Tibial artery (tissue), 4 donors: ENCODE results near the gene IL17RA.

Source experiments
- DNase-seq, 2 donors: peaks; one replicate each; pipeline ENCODE4 v3.0.0-alpha.2; 2019
- H3K27ac ChIP-seq, 2 donors: fragments of 200-600 bp; sonication (generic) in 1 of 2; 1 replicate in 1 of 2; 2 replicates in 1 of 2; pipeline ENCODE4 v1.5.1; 2018 to 2019; ENCODE audit warnings: mild to moderate bottlenecking in 1 of 2
- H3K27me3 ChIP-seq, 2 donors: fragments of 200-600 bp; sonication (generic) in 1 of 2; one replicate each; pipeline versions ENCODE4 v1.5.1 to v1.6.0; 2016 to 2019
- H3K36me3 ChIP-seq, 3 donors: fragments of 200-600 bp; sonication (generic) in 2 of 3; one replicate each; pipeline ENCODE4 v1.5.1; 2016 to 2019; ENCODE audit warnings: mild to moderate bottlenecking in 2 of 3
- H3K4me1 ChIP-seq, 4 donors: fragments of 200-600 bp; sonication (generic) in 2 of 4; 1 replicate in 3 of 4; 2 replicates in 1 of 4; pipeline ENCODE4 v1.5.1; 2016 to 2019
- H3K4me3 ChIP-seq, 2 donors: fragments of 200-600 bp; sonication (generic) in 1 of 2; 1 replicate in 1 of 2; 2 replicates in 1 of 2; pipeline ENCODE4 v1.5.1; 2018 to 2019; ENCODE audit warnings: mild to moderate bottlenecking in 2 of 2
- H3K9me3 ChIP-seq, 3 donors: fragments of 200-600 bp; sonication (generic) in 1 of 3; one replicate each; pipeline ENCODE4 v1.5.1; 2016 to 2019
- CTCF ChIP-seq, 2 experiments: fragments of 200-600 bp in 1 of 2; fragments of 450-650 bp in 1 of 2; IDR thresholded peaks; one replicate each; pipeline ENCODE4 v1.5.1; 2017 to 2019; ENCODE audit warnings: antibody characterized with exemption in 2 of 2, mild to moderate bottlenecking in 1 of 2, moderate library complexity in 1 of 2
- intact Hi-C: fragments of 100-400 bp; cut with DNase I; formaldehyde crosslinking; loops from one replicate; pipeline ENCODE4 v1.15.0; 2023; ENCODE audit warnings: low total_unique reads

Gene IL17RA

GRCh38 chr22:17104336-17104935 lies 19.6 kb downstream of the IL17RA start:
- peaks cover 47 to 94% (median 81%) of the 10 kb centered on the region in 3 donors for H3K36me3 ChIP-seq
- TF ChIP-seq CTCF (IDR thresholded peaks at IDR 0.05): no peak
- H3K27me3 ChIP-seq: no peaks in the 10 kb centered on the region
- H3K4me1 ChIP-seq: no peaks in the 10 kb centered on the region
- DNase-seq: peak in 1 of 2 donors; percentile 53
- H3K9me3 ChIP-seq: no peaks in the 10 kb centered on the region
- intact Hi-C loops: no loop called here
- H3K27ac ChIP-seq: no peak overlapping the region
- H3K4me3 ChIP-seq: no peak overlapping the region

- TF ChIP-seq CTCF (IDR thresholded peaks at IDR 0.05): no peak
- no peak overlapping the region for H3K27ac ChIP-seq
- no peaks in the 10 kb centered on the region for H3K4me1 ChIP-seq
- no peak overlapping the region for H3K4me3 ChIP-seq
- no peaks in the 10 kb centered on the region for H3K27me3 ChIP-seq
- H3K36me3 ChIP-seq: peaks cover 40 to 93% (median 80%) of the 10 kb centered on the region in 3 donors
- peak in 1 of 2 donors; percentile 58 for DNase-seq
- H3K9me3 ChIP-seq: no peaks in the 10 kb centered on the region
- intact Hi-C loops: no loop called here
These were observed 20.6 kb downstream of the IL17RA start for GRCh38 chr22:17105143-17106129.

- peak in 1 of 2 donors; percentile 55 for DNase-seq
- peaks cover 34 to 85% (median 71%) of the 10 kb centered on the region in 3 donors for H3K36me3 ChIP-seq
- no peaks in the 10 kb centered on the region for H3K9me3 ChIP-seq
- H3K4me3 ChIP-seq: no peak overlapping the region
- TF ChIP-seq CTCF (IDR thresholded peaks at IDR 0.05): no peak
- intact Hi-C loops: no loop called here
- no peak overlapping the region for H3K27ac ChIP-seq
- H3K27me3 ChIP-seq: no peaks in the 10 kb centered on the region
- H3K4me1 ChIP-seq: no peaks in the 10 kb centered on the region
These were observed 21.5 kb downstream of the IL17RA start for GRCh38 chr22:17106161-17106784.

- no peak overlapping the region for H3K4me3 ChIP-seq
- no peak overlapping the region for H3K27ac ChIP-seq
- H3K4me1 ChIP-seq: no peaks in the 10 kb centered on the region
- DNase-seq: peak; percentile 46 to 64
- no peak for TF ChIP-seq CTCF (IDR thresholded peaks at IDR 0.05)
- H3K27me3 ChIP-seq: no peaks in the 10 kb centered on the region
- intact Hi-C loops: no loop called here
- H3K9me3 ChIP-seq: no peaks in the 10 kb centered on the region
- H3K36me3 ChIP-seq: peaks cover 28 to 78% (median 64%) of the 10 kb centered on the region in 3 donors
These were observed 22.2 kb downstream of the IL17RA start for GRCh38 chr22:17106785-17107546.

- no peak overlapping the region for H3K27ac ChIP-seq
- intact Hi-C loops: no loop called here
- no peak for TF ChIP-seq CTCF (IDR thresholded peaks at IDR 0.05)
- DNase-seq: no peak
- no peaks in the 10 kb centered on the region for H3K27me3 ChIP-seq
- H3K4me3 ChIP-seq: no peak overlapping the region
- H3K4me1 ChIP-seq: no peaks in the 10 kb centered on the region
- H3K36me3 ChIP-seq: peaks cover 23 to 73% (median 59%) of the 10 kb centered on the region in 3 donors
- no peaks in the 10 kb centered on the region for H3K9me3 ChIP-seq
These were observed 22.7 kb downstream of the IL17RA start for GRCh38 chr22:17107547-17107810.
